Cerebellar cortex (tissue), 1 donor: Measurements from ENCODE around the gene USP17L21.
"Not testable (repeated sequence)": the region's sequence is repeated elsewhere in the genome, so short reads cannot be mapped to it uniquely, and the experiment has no call there.

Experiments used
- DNase-seq: peaks from one replicate; pipeline ENCODE4 v3.0.0-alpha.2; 2015; ENCODE audit warnings: low spot score

The USP17L21 gene

DNA sequence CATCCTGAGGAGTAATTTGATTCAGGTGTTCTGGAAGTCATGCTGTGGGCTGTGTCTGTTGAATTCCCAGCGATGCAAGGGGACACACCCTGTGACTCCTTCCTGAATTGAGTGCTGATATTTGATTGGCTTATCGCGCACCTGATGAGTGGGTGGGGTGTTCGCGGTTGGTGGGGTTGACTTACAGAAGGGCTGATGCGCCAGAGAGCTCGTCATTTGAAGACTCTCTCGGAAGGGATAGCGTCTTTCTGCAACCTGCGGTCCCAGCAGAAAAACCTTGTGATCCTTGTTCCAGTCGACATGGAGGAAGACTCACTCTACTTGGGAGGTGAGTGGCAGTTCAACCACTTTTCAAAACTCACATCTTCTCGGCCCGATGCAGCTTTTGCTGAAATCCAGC, at the start of gene USP17L21:
Gene USP17L21 (plus strand): TSS at position 301 of the 400 bp plus-strand sequence. CDS start 0 bp downstream, at position 301.
- DNase-seq: not testable (repeated sequence)

DNA sequence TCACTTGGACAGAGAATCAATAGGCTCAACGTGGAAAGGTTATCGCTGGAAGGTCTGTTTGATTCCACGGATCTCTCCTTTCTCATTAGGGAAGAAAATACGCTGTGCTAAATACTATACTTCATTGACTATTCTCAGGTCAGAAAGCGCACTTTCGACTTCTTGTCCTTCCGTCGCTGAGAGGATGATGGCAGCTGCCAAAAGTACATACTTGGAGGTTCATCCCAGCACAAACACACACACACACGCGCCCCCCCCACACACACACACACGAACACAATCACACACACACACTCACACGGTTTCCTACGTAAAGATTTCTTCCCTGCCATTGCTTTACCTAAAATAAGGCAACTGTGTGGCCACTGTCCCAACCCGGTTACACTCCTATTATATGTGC, 48.0 kb upstream of the USP17L21 start:
- not testable (repeated sequence) for DNase-seq

DNA sequence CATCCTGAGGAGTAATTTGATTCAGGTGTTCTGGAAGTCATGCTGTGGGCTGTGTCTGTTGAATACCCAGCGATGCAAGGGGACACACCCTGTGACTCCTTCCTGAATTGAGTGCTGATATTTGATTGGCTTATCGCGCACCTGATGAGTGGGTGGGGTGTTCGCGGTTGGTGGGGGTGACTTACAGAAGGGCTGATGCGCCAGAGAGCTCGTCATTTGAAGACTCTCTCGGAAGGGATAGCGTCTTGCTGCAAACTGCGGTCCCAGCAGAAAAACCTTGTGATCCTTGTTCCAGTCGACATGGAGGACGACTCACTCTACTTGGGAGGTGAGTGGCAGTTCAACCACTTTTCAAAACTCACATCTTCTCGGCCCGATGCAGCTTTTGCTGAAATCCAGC, 47.6 kb upstream of the USP17L21 start, which contains the start of gene USP17L11:
Gene USP17L11 (plus strand): TSS at position 301 of the 400 bp plus-strand sequence. CDS start 0 bp downstream, at position 301.
- not testable (repeated sequence) for DNase-seq

GRCh38 chr4:9219852-9220251, 42.8 kb upstream of the USP17L21 start, which contains the start of gene USP17L12:
TSS of gene USP17L12 (plus strand) at chr4:9220152. CDS start at chr4:9220152, 0 bp downstream.
- DNase-seq: not testable (repeated sequence)

- DNase-seq: not testable (repeated sequence)
These were observed 38.1 kb upstream of the USP17L21 start, which contains the start of gene USP17L13 for GRCh38 chr4:9224596-9224995. TSS of gene USP17L13 (plus strand) at chr4:9224896. CDS start at chr4:9224896, 0 bp downstream.

- DNase-seq: not testable (repeated sequence)
These were observed 32.4 kb upstream of the USP17L21 start for GRCh38 chr4:9230249-9230648.

- DNase-seq: not testable (repeated sequence)
These were observed 28.6 kb upstream of the USP17L21 start, which contains the start of gene USP17L15 for GRCh38 chr4:9234085-9234484. TSS of gene USP17L15 (plus strand) at chr4:9234385. CDS start at chr4:9234385, 0 bp downstream.

DNA sequence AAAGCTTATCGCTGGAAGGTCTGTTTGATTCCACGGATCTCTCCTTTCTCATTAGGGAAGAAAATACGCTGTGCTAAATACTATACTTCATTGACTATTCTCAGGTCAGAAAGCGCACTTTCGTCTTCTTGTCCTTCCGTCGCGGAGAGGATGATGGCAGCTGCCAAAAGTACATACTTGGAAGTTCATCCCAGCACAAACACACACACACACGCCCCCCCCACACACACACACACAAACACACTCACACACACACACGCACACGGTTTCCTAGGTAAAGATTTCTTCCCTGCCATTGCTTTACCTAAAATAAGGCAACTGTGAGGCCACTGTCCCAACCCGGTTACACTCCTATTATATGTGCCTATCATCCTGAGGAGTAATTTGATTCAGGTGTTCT, 24.2 kb upstream of the USP17L21 start:
- not testable (repeated sequence) for DNase-seq

DNA sequence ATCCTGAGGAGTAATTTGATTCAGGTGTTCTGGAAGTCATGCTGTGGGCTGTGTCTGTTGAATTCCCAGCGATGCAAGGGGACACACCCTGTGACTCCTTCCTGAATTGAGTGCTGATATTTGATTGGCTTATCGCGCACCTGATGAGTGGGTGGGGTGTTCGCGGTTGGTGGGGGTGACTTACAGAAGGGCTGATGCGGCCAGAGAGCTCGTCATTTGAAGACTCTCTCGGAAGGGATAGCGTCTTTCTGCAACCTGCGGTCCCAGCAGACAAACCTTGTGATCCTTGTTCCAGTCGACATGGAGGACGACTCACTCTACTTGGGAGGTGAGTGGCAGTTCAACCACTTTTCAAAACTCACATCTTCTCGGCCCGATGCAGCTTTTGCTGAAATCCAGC, 19.1 kb upstream of the USP17L21 start, which contains the start of gene USP17L17:
Gene USP17L17 (plus strand): TSS at position 301 of the 400 bp plus-strand sequence. CDS start 0 bp downstream, at position 301.
- DNase-seq: not testable (repeated sequence)

GRCh38 chr4:9247953-9248680, 14.6 kb upstream of the USP17L21 start, which contains the start of gene USP17L18:
TSS of gene USP17L18 (plus strand) at chr4:9248630. CDS start at chr4:9248630, 0 bp downstream.
- peak; percentile 0 for DNase-seq

- DNase-seq: not testable (repeated sequence)
These were observed 9.6 kb upstream of the USP17L21 start, which contains the start of gene USP17L19 for GRCh38 chr4:9253078-9253477. TSS of gene USP17L19 (plus strand) at chr4:9253378. CDS start at chr4:9253378, 0 bp downstream.

DNA sequence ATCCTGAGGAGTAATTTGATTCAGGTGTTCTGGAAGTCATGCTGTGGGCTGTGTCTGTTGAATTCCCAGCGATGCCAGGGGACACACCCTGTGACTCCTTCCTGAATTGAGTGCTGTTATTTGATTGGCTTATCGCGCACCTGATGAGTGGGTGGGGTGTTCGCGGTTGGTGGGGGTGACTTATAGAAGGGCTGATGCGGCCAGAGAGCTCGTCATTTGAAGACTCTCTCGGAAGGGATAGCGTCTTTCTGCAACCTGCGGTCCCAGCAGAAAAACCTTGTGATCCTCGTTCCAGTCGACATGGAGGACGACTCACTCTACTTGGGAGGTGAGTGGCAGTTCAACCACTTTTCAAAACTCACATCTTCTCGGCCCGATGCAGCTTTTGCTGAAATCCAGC, 4.8 kb upstream of the USP17L21 start, which contains the start of gene USP17L20:
Gene USP17L20 (plus strand): TSS at position 301 of the 400 bp plus-strand sequence. CDS start 0 bp downstream, at position 301.
- DNase-seq: not testable (repeated sequence)

- not testable (repeated sequence) for DNase-seq
These were observed 4.6 kb downstream of the USP17L21 start, which contains the start of gene USP17L22 for GRCh38 chr4:9267319-9267718. TSS of gene USP17L22 (plus strand) at chr4:9267619. CDS start at chr4:9267619, 0 bp downstream.

- not testable (repeated sequence) for DNase-seq
These were observed 9.0 kb downstream of the USP17L21 start for GRCh38 chr4:9271719-9272118.
